Panc1 (cell line): Measurements from ENCODE around the gene SLC27A5. TPM values are rescaled to one million over a fixed set of nuclear protein-coding genes. Genes with fewer than 3 reads are reported as not detected.

Experiments used
- ATAC-seq: fragments of 200-7000 bp; cut with Tn5 transposase; 2 replicates; pipeline ENCODE4 v1.9.1; 2020; ENCODE audit warnings: mild to moderate bottlenecking, moderate library complexity
- BruUV-seq: library from RNA; stranded (reverse); fragments of 400-500 nt; replicated peaks from 2 replicates; lab custom pipeline; 2021; lab: Mats Ljungman, UMichigan
- CTCF ChIA-PET: fragments of 300-600 bp; sonication (Branson Sonifier 250); formaldehyde crosslinking; loops from one replicate; lab custom pipeline; 2022; ENCODE audit warnings: antibody characterized with exemption; lab: Charles Lee
- POLR2A ChIA-PET: fragments of 300-600 bp; sonication (Branson Sonifier 250); formaldehyde crosslinking; loops from one replicate; lab custom pipeline; 2022; ENCODE audit warnings: antibody characterized with exemption; lab: Charles Lee
- DNase-seq: peaks from one replicate; pipeline ENCODE4 v3.0.0-alpha.2; 2010; ENCODE audit warnings: low read depth, low spot score
- H3K27ac ChIP-seq: 2 replicates; pipeline ENCODE4 v1.5.1; 2011; ENCODE audit warnings: mild to moderate bottlenecking, low read length, inconsistent platforms
- H3K27me3 ChIP-seq: fragments of 200-500 bp; sonication (Bioruptor generic); 2 replicates; pipeline ENCODE4 v1.6.0; 2014; ENCODE audit warnings: low read length, inconsistent platforms; ENCODE audit not compliant: control insufficient read depth, insufficient read depth
- H3K36me3 ChIP-seq: fragments of 200-500 bp; sonication (Bioruptor generic); 2 replicates; pipeline ENCODE4 v1.5.1; 2014; ENCODE audit warnings: inconsistent platforms, mild to moderate bottlenecking, low read length, moderate library complexity; ENCODE audit not compliant: control insufficient read depth, insufficient read depth
- H3K4me1 ChIP-seq: 2 replicates; pipeline ENCODE4 v1.5.1; 2011; ENCODE audit warnings: inconsistent platforms, mild to moderate bottlenecking, low read length, moderate library complexity; ENCODE audit not compliant: control insufficient read depth, insufficient read depth
- H3K4me3 ChIP-seq, 2 experiments: 2 replicates each; pipeline ENCODE4 v1.5.1; 2011 to 2012; ENCODE audit warnings: low read depth in 2 of 2, low read length in 2 of 2, mild to moderate bottlenecking in 2 of 2, inconsistent platforms in 1 of 2, moderate library complexity in 1 of 2
- H3K9me3 ChIP-seq: fragments of 200-500 bp; sonication (Bioruptor generic); 2 replicates; pipeline ENCODE4 v1.5.1; 2014; ENCODE audit warnings: low read depth, mild to moderate bottlenecking, inconsistent platforms, low read length, moderate library complexity; ENCODE audit not compliant: control insufficient read depth, insufficient read depth
- POLR2AphosphoS5 ChIP-seq: IDR thresholded peaks from 2 replicates; pipeline ENCODE4 v1.6.1; 2012; ENCODE audit warnings: mild to moderate bottlenecking, low read depth, low read length, moderate library complexity
- SIN3A ChIP-seq: IDR thresholded peaks from 2 replicates; pipeline ENCODE4 v1.6.1; 2012; ENCODE audit warnings: low read depth, mild to moderate bottlenecking, low read length, moderate library complexity, borderline replicate concordance; ENCODE audit not compliant: insufficient read depth
- TCF7L2 ChIP-seq: IDR thresholded peaks from 2 replicates; pipeline ENCODE4 v1.6.1; 2011; ENCODE audit warnings: mild to moderate bottlenecking, low read depth, low read length, inconsistent platforms
- in situ Hi-C: cut with HindIII; loops from 2 replicates; pipeline ENCODE4 v1.10.0; 2016; ENCODE audit warnings: low sequenced_read_pairs, low pct_unique_long_range_greater_than_20kb
- intact Hi-C: fragments of 100-400 bp; cut with micrococcal nuclease; formaldehyde crosslinking; loops from one replicate; pipeline ENCODE4 v1.10.0; 2022; ENCODE audit not compliant: unreplicated experiment
- total RNA-seq: library from RNA; stranded (reverse); gene quantifications from one replicate; pipeline ENCODE4 v1.2.1, GENCODE V29; 2021; ENCODE audit not compliant: unreplicated experiment
- TF ChIP-seq, protein P1 (sequence below), 2 experiments: IDR thresholded peaks; 2 replicates each; pipeline ENCODE4 v1.6.1; 2011 to 2012; ENCODE audit warnings: low read depth in 2 of 2, control low read depth in 1 of 2, low read length in 1 of 2, mild to moderate bottlenecking in 1 of 2, moderate library complexity in 1 of 2; ENCODE audit not compliant: insufficient read depth in 1 of 2
- TF ChIP-seq, protein P2 (sequence below): fragments of 450-650 bp; IDR thresholded peaks from 2 replicates; pipeline ENCODE4 v1.5.1; 2017; ENCODE audit warnings: mild to moderate bottlenecking

Gene SLC27A5
- total RNA-seq, 1 experiment from 2014 or later, result 10.7 TPM

DNA sequence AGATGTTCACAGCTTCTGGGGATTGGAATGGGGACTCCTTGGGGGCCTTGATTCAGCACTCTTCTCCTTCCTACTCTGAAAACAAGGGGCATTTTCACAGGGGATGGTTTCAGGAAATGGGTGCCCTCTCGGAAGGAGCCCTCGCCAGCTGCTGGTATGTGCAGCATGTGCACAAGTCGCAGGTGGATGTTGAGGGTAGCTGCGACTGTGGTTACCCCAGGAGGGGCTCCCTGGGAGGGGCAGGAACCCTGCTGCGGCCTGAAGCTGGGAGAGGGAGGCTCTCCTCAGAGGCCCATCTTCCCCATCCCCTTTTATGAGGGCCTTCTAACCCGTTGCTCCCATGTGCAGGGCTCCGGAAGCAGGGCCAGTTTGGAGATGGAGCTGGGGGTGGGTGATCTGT, 29.4 kb downstream of the SLC27A5 start:
- no TSS peak for BruUV-seq
- ATAC-seq (no peak), DNase-seq (no peak)
- Histone ChIP-seq H3K27me3 (no peaks in the 10 kb centered on the region), H3K27ac (no peak overlapping the region), H3K9me3 (no peaks in the 10 kb centered on the region), H3K4me1 (no peaks in the 10 kb centered on the region), H3K36me3 (no peaks in the 10 kb centered on the region), H3K4me3 (no peak overlapping the region)
- in situ Hi-C loops (no loop called here), intact Hi-C loops (no loop called here)
- TF ChIP-seq, protein P1, sequence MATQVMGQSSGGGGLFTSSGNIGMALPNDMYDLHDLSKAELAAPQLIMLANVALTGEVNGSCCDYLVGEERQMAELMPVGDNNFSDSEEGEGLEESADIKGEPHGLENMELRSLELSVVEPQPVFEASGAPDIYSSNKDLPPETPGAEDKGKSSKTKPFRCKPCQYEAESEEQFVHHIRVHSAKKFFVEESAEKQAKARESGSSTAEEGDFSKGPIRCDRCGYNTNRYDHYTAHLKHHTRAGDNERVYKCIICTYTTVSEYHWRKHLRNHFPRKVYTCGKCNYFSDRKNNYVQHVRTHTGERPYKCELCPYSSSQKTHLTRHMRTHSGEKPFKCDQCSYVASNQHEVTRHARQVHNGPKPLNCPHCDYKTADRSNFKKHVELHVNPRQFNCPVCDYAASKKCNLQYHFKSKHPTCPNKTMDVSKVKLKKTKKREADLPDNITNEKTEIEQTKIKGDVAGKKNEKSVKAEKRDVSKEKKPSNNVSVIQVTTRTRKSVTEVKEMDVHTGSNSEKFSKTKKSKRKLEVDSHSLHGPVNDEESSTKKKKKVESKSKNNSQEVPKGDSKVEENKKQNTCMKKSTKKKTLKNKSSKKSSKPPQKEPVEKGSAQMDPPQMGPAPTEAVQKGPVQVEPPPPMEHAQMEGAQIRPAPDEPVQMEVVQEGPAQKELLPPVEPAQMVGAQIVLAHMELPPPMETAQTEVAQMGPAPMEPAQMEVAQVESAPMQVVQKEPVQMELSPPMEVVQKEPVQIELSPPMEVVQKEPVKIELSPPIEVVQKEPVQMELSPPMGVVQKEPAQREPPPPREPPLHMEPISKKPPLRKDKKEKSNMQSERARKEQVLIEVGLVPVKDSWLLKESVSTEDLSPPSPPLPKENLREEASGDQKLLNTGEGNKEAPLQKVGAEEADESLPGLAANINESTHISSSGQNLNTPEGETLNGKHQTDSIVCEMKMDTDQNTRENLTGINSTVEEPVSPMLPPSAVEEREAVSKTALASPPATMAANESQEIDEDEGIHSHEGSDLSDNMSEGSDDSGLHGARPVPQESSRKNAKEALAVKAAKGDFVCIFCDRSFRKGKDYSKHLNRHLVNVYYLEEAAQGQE (IDR thresholded peaks at IDR 0.05; ENCODE audit: insufficient read depth in 1 of 2, low read depth in 2 of 2, low read length in 1 of 2), result no peak
- TF ChIP-seq, protein P2, sequence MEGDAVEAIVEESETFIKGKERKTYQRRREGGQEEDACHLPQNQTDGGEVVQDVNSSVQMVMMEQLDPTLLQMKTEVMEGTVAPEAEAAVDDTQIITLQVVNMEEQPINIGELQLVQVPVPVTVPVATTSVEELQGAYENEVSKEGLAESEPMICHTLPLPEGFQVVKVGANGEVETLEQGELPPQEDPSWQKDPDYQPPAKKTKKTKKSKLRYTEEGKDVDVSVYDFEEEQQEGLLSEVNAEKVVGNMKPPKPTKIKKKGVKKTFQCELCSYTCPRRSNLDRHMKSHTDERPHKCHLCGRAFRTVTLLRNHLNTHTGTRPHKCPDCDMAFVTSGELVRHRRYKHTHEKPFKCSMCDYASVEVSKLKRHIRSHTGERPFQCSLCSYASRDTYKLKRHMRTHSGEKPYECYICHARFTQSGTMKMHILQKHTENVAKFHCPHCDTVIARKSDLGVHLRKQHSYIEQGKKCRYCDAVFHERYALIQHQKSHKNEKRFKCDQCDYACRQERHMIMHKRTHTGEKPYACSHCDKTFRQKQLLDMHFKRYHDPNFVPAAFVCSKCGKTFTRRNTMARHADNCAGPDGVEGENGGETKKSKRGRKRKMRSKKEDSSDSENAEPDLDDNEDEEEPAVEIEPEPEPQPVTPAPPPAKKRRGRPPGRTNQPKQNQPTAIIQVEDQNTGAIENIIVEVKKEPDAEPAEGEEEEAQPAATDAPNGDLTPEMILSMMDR, result no peak
- TF ChIP-seq POLR2AphosphoS5 (no peak), SIN3A (no peak), TCF7L2 (no peak)
- ChIA-PET CTCF (no interaction called here), POLR2A (interaction anchor here (0.9 kb wide), 1 partner anchor 13 kb away, joined by 4 read pairs; no protein-coding TSS in a partner anchor)

DNA sequence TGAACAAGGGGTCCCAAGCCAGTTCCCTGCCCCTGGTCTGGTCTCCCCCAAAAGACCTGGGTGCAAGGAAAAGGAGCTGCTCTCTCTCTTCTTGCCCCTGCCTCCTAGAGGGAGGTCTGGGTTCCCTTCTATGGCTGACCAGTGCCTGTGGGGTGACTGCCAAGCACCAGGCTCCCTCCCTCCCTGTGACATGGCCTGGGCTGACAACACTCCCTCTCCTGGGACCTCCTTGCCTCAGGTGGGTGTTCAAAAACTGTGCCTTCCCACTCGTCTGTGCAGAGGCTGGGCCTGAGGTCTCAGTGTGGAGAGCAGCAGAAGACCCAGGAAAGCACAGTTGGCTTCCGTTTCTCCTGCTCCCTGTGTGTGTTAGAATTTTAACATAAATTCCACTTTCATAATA, 31.0 kb downstream of the SLC27A5 start:
- Histone ChIP-seq H3K4me3 (no peak overlapping the region), H3K27me3 (no peaks in the 10 kb centered on the region), H3K4me1 (0 out of 2 replicates have a peak, but pooled peaks cover 5% of the 10 kb centered on the region), H3K9me3 (no peaks in the 10 kb centered on the region), H3K27ac (no peak overlapping the region), H3K36me3 (no peaks in the 10 kb centered on the region)
- ATAC-seq, result no peak
- in situ Hi-C loops, result no loop called here
- DNase-seq, result no peak
- no peak for TF ChIP-seq TCF7L2
- TF ChIP-seq, protein P1 (IDR thresholded peaks at IDR 0.05; ENCODE audit: insufficient read depth in 1 of 2, low read depth in 2 of 2, low read length in 1 of 2), result no peak
- TF ChIP-seq POLR2AphosphoS5, result no peak
- TF ChIP-seq, protein P2, result no peak
- TF ChIP-seq SIN3A, result no peak
- intact Hi-C loops, result no loop called here
- ChIA-PET CTCF (no interaction called here), POLR2A (interaction anchor here (0.5 kb wide), 1 partner anchor 12 kb away, joined by 9 read pairs; no protein-coding TSS in a partner anchor)
- BruUV-seq, result no TSS peak
